K562 (cell line): ENCODE data around the gene GNPTAB. TPM values are rescaled to one million over a fixed set of nuclear protein-coding genes. Genes with fewer than 3 reads are reported as not detected.

ENCODE experiments used
- ATAC-seq: fragments of 200-7000 bp; cut with Tn5 transposase; 3 replicates; pipeline ENCODE4 v1.9.1; 2020; ENCODE audit warnings: moderate library complexity
- BruUV-seq: library from RNA; stranded (reverse); fragments of 400-500 nt; replicated peaks from 2 replicates; lab custom pipeline; 2021; lab: Mats Ljungman, UMichigan
- CTCF ChIA-PET: fragments of 300-600 bp; formaldehyde crosslinking; extraction: SDS; loops from one replicate; lab custom pipeline; 2021; ENCODE audit warnings: low intra/inter-chr PET ratio; lab: Yijun Ruan, JAX
- POLR2A ChIA-PET: fragments of 300-600, 350-650 bp; sonication (Branson Sonifier 250); formaldehyde crosslinking; extraction: SDS; loops from one replicate; lab custom pipeline; 2021; ENCODE audit warnings: antibody characterized with exemption, inconsistent platforms; lab: Yijun Ruan, JAX
- DNase-seq, 4 experiments: peaks; one replicate each; pipeline versions ENCODE4 v3.0.0 to v3.0.0-alpha.2; 2011 to 2018; ENCODE audit warnings: low spot score in 3 of 4, mixed read lengths in 3 of 4; ENCODE audit errors: extremely low read depth in 1 of 4
- FAIRE-seq: peaks from 2 replicates; lab custom pipeline; 2011; peaks lifted over from hg19 to GRCh38; lab: Jason Lieb, UNC
- H2AFZ ChIP-seq: 2 replicates; pipeline ENCODE4 v1.6.0; 2011; ENCODE audit warnings: low read depth, low read length, control low read depth, inconsistent platforms
- H3K27ac ChIP-seq: fragments of 200-600 bp; 3 replicates; pipeline ENCODE4 v1.8.0; 2011; ENCODE audit warnings: low read depth, mild to moderate bottlenecking, control low read depth, inconsistent platforms, low read length, moderate library complexity, mixed read lengths; ENCODE audit errors: extremely low read depth
- H3K27me3 ChIP-seq, 2 experiments: fragments of 300-600 bp in 1 of 2; 2 replicates in 1 of 2; 3 replicates in 1 of 2; pipeline versions ENCODE4 v1.6.0 to v1.8.0; 2011; ENCODE audit warnings: inconsistent platforms in 2 of 2, low read length in 2 of 2, mild to moderate bottlenecking in 1 of 2, mixed read lengths in 1 of 2, moderate library complexity in 1 of 2; ENCODE audit not compliant: control insufficient read depth in 2 of 2, insufficient read depth in 2 of 2
- H3K36me3 ChIP-seq: fragments of 300-600 bp; 3 replicates; pipeline ENCODE4 v1.8.0; 2011; ENCODE audit warnings: mild to moderate bottlenecking, low read length, inconsistent platforms; ENCODE audit not compliant: control insufficient read depth, insufficient read depth
- H3K4me1 ChIP-seq, 2 experiments: fragments of 200-600 bp in 1 of 2; replicated peaks in 1 of 2; 2 replicates in 1 of 2; 3 replicates in 1 of 2; pipeline versions ENCODE4 v1.5.1 to v1.8.0; 2011; ENCODE audit warnings: inconsistent platforms in 2 of 2, low read length in 2 of 2, mild to moderate bottlenecking in 1 of 2, mixed read lengths in 1 of 2, moderate library complexity in 1 of 2; ENCODE audit not compliant: control insufficient read depth in 2 of 2, insufficient read depth in 2 of 2
- H3K4me2 ChIP-seq: 2 replicates; pipeline ENCODE4 v1.6.1; 2011; ENCODE audit warnings: low read length, control low read depth, inconsistent platforms, mixed read lengths; ENCODE audit not compliant: insufficient read depth
- H3K4me3 ChIP-seq: fragments of 200-600 bp; sonication (generic), shearing (Covaris generic); 2 replicates; pipeline ENCODE4 v1.5.1; 2016; ENCODE audit warnings: control low read depth, inconsistent platforms
- H3K79me2 ChIP-seq: fragments of 200-600 bp; 3 replicates; pipeline ENCODE4 v1.8.0; 2011; ENCODE audit warnings: low read length, inconsistent platforms; ENCODE audit not compliant: control insufficient read depth, insufficient read depth
- H3K9ac ChIP-seq, 2 experiments: 2 replicates each; pipeline versions ENCODE4 v1.6.0 to v1.6.1; 2011; ENCODE audit warnings: low read depth in 2 of 2, low read length in 2 of 2, control low read depth in 1 of 2, inconsistent platforms in 1 of 2, mild to moderate bottlenecking in 1 of 2, mixed read lengths in 1 of 2; ENCODE audit not compliant: insufficient read depth in 1 of 2
- H3K9me1 ChIP-seq: one replicate; pipeline ENCODE4 v1.6.0; 2011; ENCODE audit warnings: inconsistent platforms, mild to moderate bottlenecking, low read length, moderate library complexity; ENCODE audit not compliant: control insufficient read depth, insufficient read depth
- H3K9me3 ChIP-seq: replicated peaks from 2 replicates; pipeline ENCODE4 v1.5.1; 2011; ENCODE audit warnings: low read depth, low read length, inconsistent platforms; ENCODE audit not compliant: control insufficient read depth, insufficient read depth
- H4K20me1 ChIP-seq: replicated peaks from 2 replicates; pipeline ENCODE4 v1.6.1; 2011; ENCODE audit warnings: low read length, inconsistent platforms, mixed read lengths; ENCODE audit not compliant: control insufficient read depth, insufficient read depth
- ARID2 ChIP-seq: fragments of 450-650 bp; IDR thresholded peaks from 2 replicates; pipeline ENCODE4 v1.6.1; 2017; ENCODE audit warnings: antibody characterized with exemption, mild to moderate bottlenecking
- CBX1 ChIP-seq: sonication (generic); IDR thresholded peaks from 2 replicates; pipeline ENCODE4 v1.6.1; 2016; ENCODE audit warnings: antibody characterized with exemption, low read depth, mild to moderate bottlenecking
- ESRRB ChIP-seq: fragments of 250-450 bp; sonication (Bioruptor Pico); IDR thresholded peaks from 2 replicates; pipeline ENCODE4 v1.5.0; 2020; ENCODE audit warnings: mild to moderate bottlenecking, moderate library complexity, borderline replicate concordance
- KHSRP ChIP-seq: fragments of 450-650 bp; IDR thresholded peaks from 2 replicates; pipeline ENCODE4 v1.6.1; 2017
- MAFK ChIP-seq: IDR thresholded peaks from 2 replicates; pipeline ENCODE4 v1.6.1; 2011; ENCODE audit warnings: low read length, improper control_type of control experiment
- RFX7 ChIP-seq: fragments of 250-450 bp; sonication (Bioruptor Pico); IDR thresholded peaks from 2 replicates; pipeline ENCODE4 v1.5.1; 2021; ENCODE audit warnings: mild to moderate bottlenecking
- SRF ChIP-seq, 2 experiments: fragments of 250-450, 450-650 bp in 1 of 2; sonication (Bioruptor Pico) in 1 of 2; sonication (generic) in 1 of 2; formaldehyde crosslinking; IDR thresholded peaks; 2 replicates each; pipeline versions ENCODE4 v1.5.0 to v1.5.1; 2020 to 2022; ENCODE audit warnings: mild to moderate bottlenecking in 1 of 2, missing genetic modification reagents in 1 of 2
- TRIM24 ChIP-seq, 2 experiments: fragments of 450-650 bp; IDR thresholded peaks; 2 replicates each; pipeline ENCODE4 v1.6.1; 2016
- ZNF212 ChIP-seq: fragments of 450-650 bp; formaldehyde crosslinking; IDR thresholded peaks from 2 replicates; pipeline ENCODE4 v1.4.0; 2020; ENCODE audit warnings: mild to moderate bottlenecking
- ZNF551 ChIP-seq: fragments of 250-450 bp; sonication (Bioruptor Pico); IDR thresholded peaks from 2 replicates; pipeline ENCODE4 v1.5.0; 2021; ENCODE audit warnings: mild to moderate bottlenecking, moderate library complexity
- ZNF77 ChIP-seq: fragments of 250-450 bp; sonication (Bioruptor Pico); IDR thresholded peaks from 2 replicates; pipeline ENCODE4 v1.5.0; 2020
- ZNF778 ChIP-seq: fragments of 450-650 bp; formaldehyde crosslinking; IDR thresholded peaks from 2 replicates; pipeline ENCODE4 v1.4.0; 2020; ENCODE audit warnings: mild to moderate bottlenecking, moderate library complexity
- WGBS: fragments of 100-300 bp; shearing (Covaris generic); methylation state at CpG from one replicate; pipeline ENCODE4 v1.1.6; 2016; ENCODE audit warnings: low coverage, mixed read lengths; ENCODE audit not compliant: insufficient coverage; ENCODE audit errors: missing lambda C conversion rate; 5-methylcytosine and 5-hydroxymethylcytosine counted together
- in situ Hi-C: fragments of 300-500 bp; cut with MboI; formaldehyde crosslinking; loops from 4 replicates; pipeline ENCODE4 v1.15.0; 2018; ENCODE audit warnings: inconsistent platforms, mixed read lengths
- intact Hi-C: fragments of 100-400 bp; cut with micrococcal nuclease; formaldehyde crosslinking; loops from 2 replicates; pipeline ENCODE4 v1.14.2; 2022
- polyA plus RNA-seq, 8 experiments: library from polyadenylated mRNA; depleted of rRNA in 4 of 8; stranded (reverse) in 5 of 8; unstranded in 3 of 8; fragments of >200 nt; fragmentation: Nextera tagmentation in 2 of 8; fragmentation: Illumina TruSeq in 1 of 8; extraction: Ambion mirVana in 2 of 8; extraction: Trizol in 1 of 8; gene quantifications; 2 replicates each; pipeline versions ENCODE4 v1.2.1 to v1.2.3, GENCODE V29; 2011 to 2014; ENCODE audit warnings: inconsistent platforms in 1 of 8, missing spikeins in 1 of 8
- total RNA-seq, 7 experiments: library from RNA; depleted of rRNA in 6 of 7; stranded (reverse); fragments of >200 nt in 6 of 7; fragmentation: Illumina TruSeq in 2 of 7; extraction: Trizol in 2 of 7; gene quantifications; 2 replicates each; pipeline versions ENCODE4 v1.2.1 to v1.2.3, GENCODE V29; 2011 to 2021; ENCODE audit warnings: low replicate concordance in 1 of 7

The GNPTAB gene
- total and polyA plus RNA-seq, 9 of the 15 experiments (the other 6 are each of a cell fraction or from before 2014, with no cell fraction given) = 5.9 to 23.2 (median 19.3) TPM

DNA sequence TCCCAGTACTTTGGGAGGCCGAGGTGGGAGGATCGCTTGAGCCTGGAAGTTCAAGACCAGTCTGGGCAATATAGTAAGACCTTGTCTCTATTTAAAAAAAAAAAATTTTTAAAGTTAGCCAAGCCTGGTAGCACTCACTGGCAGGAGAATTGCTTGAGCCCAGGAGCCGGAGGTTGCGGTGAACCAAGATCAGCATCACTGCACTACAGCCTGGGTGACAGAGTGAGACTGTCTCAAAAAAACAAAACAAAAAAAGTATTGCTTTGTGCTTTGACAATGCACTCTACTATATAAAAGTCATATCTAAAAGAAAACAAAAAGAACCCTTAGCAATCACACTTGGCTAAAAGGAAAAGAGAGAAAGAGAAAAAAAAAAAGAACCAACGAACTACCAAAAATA, 26.8 kb downstream of the GNPTAB start:
- H3K36me3 ChIP-seq = no peaks in the 10 kb centered on the region
- no peak overlapping the region for H3K4me2 ChIP-seq
- no peak overlapping the region for H2AFZ ChIP-seq
- H3K4me1 ChIP-seq = no peaks in the 10 kb centered on the region; a peak in 1 of 5 replicates
- intact Hi-C loops (no loop called here), in situ Hi-C loops (no loop called here)
- no peak overlapping the region for H3K4me3 ChIP-seq
- no TSS peak for BruUV-seq
- H3K79me2 ChIP-seq = no peaks in the 10 kb centered on the region
- CTCF ChIA-PET = interaction anchor here (1.0 kb wide), 1 partner anchor 17 kb away, joined by 4 read pairs; no protein-coding TSS in a partner anchor
- no peaks in the 10 kb centered on the region for H4K20me1 ChIP-seq
- no peak overlapping the region for H3K9ac ChIP-seq
- H3K9me3 ChIP-seq = no peaks in the 10 kb centered on the region
- WGBS = 83% methylated on average over 5 of the region's 5 CpGs
- no peak for DNase-seq
- no peaks in the 10 kb centered on the region for H3K9me1 ChIP-seq
- FAIRE-seq = no peak
- ATAC-seq = no peak
- POLR2A ChIA-PET = interaction anchor here (1.8 kb wide), 1 partner anchor 10 kb away, joined by 4 read pairs; no protein-coding TSS in a partner anchor
- H3K27me3 ChIP-seq = no peaks in the 10 kb centered on the region
- TF ChIP-seq ZNF212 (CRISPR knock-in tag) (no peak), KHSRP (no peak), RFX7 (CRISPR knock-in tag) (no peak), TRIM24 (IDR thresholded peaks at IDR 0.05) (no peak)
- H3K27ac ChIP-seq = no peak overlapping the region

DNA sequence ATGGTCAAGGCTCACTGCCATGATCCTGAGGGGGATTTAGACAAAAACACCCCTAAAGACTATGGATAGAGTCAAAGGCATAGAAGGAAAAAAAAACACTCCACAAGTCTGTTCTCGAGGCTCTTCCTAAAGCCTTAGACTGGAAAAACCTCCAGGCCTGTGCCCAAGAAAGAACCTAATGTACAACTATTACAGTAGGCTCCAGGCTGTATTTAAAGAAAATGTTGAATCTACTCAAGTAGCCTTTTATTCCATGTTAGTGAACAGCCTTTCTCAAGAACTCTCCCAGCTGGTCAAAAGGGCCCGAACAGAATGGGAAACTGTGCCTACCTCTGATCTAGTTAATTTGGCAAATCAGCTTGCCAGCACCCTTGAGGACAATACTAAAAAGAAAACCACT, 28.3 kb downstream of the GNPTAB start:
- H3K9me3 ChIP-seq = no peaks in the 10 kb centered on the region
- no peak for TF ChIP-seq ZNF778 (CRISPR knock-in tag)
- TF ChIP-seq CBX1 = no peak
- TF ChIP-seq SRF (CRISPR knock-in tag; IDR thresholded peaks at IDR 0.05) = no peak
- TF ChIP-seq ZNF77 (CRISPR knock-in tag) = no peak
- TF ChIP-seq MAFK = no peak
- no peak for TF ChIP-seq ARID2
- TF ChIP-seq ESRRB (CRISPR knock-in tag) = no peak
- no peak for TF ChIP-seq ZNF551 (CRISPR knock-in tag)
- TF ChIP-seq, all 486 proteins: peak for 0
- H4K20me1 ChIP-seq = no peaks in the 10 kb centered on the region
- H3K27ac ChIP-seq = no peak overlapping the region
- no peak overlapping the region for H2AFZ ChIP-seq
- BruUV-seq = no TSS peak
- WGBS = 66% methylated on average over 2 of the region's 2 CpGs
- no peaks in the 10 kb centered on the region; a peak in 1 of 5 replicates for H3K4me1 ChIP-seq
- FAIRE-seq = no peak
- H3K9me1 ChIP-seq = no peaks in the 10 kb centered on the region
- no peaks in the 10 kb centered on the region for H3K36me3 ChIP-seq
- ChIA-PET CTCF (no interaction called here), POLR2A (interaction anchor here (0.5 kb wide), 1 partner anchor 18 kb away, joined by 3 read pairs; no protein-coding TSS in a partner anchor)
- no peak for DNase-seq
- intact Hi-C loops = no loop called here
- H3K27me3 ChIP-seq = no peaks in the 10 kb centered on the region
- no peaks in the 10 kb centered on the region for H3K79me2 ChIP-seq
- no peak overlapping the region for H3K4me2 ChIP-seq
- ATAC-seq = no peak
- in situ Hi-C loops = no loop called here
- no peak overlapping the region for H3K4me3 ChIP-seq
- no peak overlapping the region for H3K9ac ChIP-seq
